Kidney (tissue), 14 donors: ENCODE measurements around the gene EGFLAM. TPM values are rescaled to one million over a fixed set of nuclear protein-coding genes. Genes with fewer than 3 reads are reported as not detected.
A peak's percentile ranks its signal among the peaks of the same experiment; 100 is the strongest.

Source experiments
- DNase-seq, 5 donors: peaks; one replicate each; pipeline ENCODE4 v3.0.0-alpha.2; 2013 to 2020
- FAIRE-seq: peaks from 2 replicates; lab custom pipeline; 2012; peaks lifted over from hg19 to GRCh38; lab: Jason Lieb, UNC
- H3K27ac ChIP-seq, 2 donors: one replicate each; pipeline ENCODE4 v1.7.0; 2013; ENCODE audit warnings: low read depth in 2 of 2, low read length in 2 of 2, inconsistent platforms in 1 of 2
- H3K27me3 ChIP-seq: one replicate; pipeline ENCODE4 v1.7.1; 2013; ENCODE audit warnings: low read length, inconsistent platforms; ENCODE audit not compliant: control insufficient read depth, insufficient read depth
- H3K36me3 ChIP-seq, 3 donors: one replicate each; pipeline versions ENCODE4 v1.7.0 to v1.7.1; 2013; ENCODE audit warnings: low read length in 3 of 3, control low read depth in 1 of 3, inconsistent platforms in 1 of 3; ENCODE audit not compliant: insufficient read depth in 3 of 3, control insufficient read depth in 2 of 3
- H3K4me1 ChIP-seq, 3 donors: one replicate each; pipeline versions ENCODE4 v1.7.0 to v1.7.1; 2013; ENCODE audit warnings: low read length in 3 of 3, inconsistent platforms in 1 of 3, low read depth in 1 of 3; ENCODE audit not compliant: control insufficient read depth in 2 of 3, insufficient read depth in 2 of 3
- H3K4me3 ChIP-seq, 3 donors: one replicate each; pipeline versions ENCODE4 v1.7.0 to v1.8.1; 2013; ENCODE audit warnings: low read length in 3 of 3, control low read depth in 1 of 3, inconsistent platforms in 1 of 3
- H3K9ac ChIP-seq, 3 donors: one replicate each; pipeline versions ENCODE4 v1.7.0 to v1.7.1; 2013; ENCODE audit warnings: low read length in 3 of 3, control low read depth in 1 of 3, inconsistent platforms in 1 of 3
- H3K9me3 ChIP-seq, 3 donors: one replicate each; pipeline versions ENCODE4 v1.7.0 to v1.7.1; 2013; ENCODE audit warnings: low read length in 3 of 3, control low read depth in 1 of 3, inconsistent platforms in 1 of 3; ENCODE audit not compliant: control insufficient read depth in 2 of 3, insufficient read depth in 1 of 3
- CTCF ChIP-seq: IDR thresholded peaks from 3 replicates; pipeline ENCODE4 v1.5.1; 2012; ENCODE audit warnings: mild to moderate bottlenecking, moderate library complexity, borderline replicate concordance; ENCODE audit not compliant: insufficient read depth; ENCODE audit errors: extremely low read depth
- intact Hi-C: fragments of 100-400 bp; cut with DNase I; formaldehyde crosslinking; loops from one replicate; pipeline ENCODE4 v1.11.1; 2022
- polyA plus RNA-seq: library from polyadenylated mRNA; stranded (reverse); fragments of 350-450 nt; fragmentation: Illumina TruSeq; extraction: RNeasy Lipid Tissue Mini Kit (QIAGEN cat#74804); gene quantifications from one replicate; pipeline ENCODE4 v1.2.3, GENCODE V29; 2014; ENCODE audit warnings: low read depth, low replicate concordance; ENCODE audit not compliant: insufficient read depth
- total RNA-seq: library from RNA; stranded (reverse); fragmentation: NEBNext Ultra II Directional; extraction: Animal tissue kit (Norgen Biotek cat#: 25700); gene quantifications from one replicate; pipeline ENCODE4 v1.2.1, GENCODE V29; 2021
- donor health status: control.
- donor health status: control.
- donor health status: control.
- donor health status: control.
- donor health status: control.
- donor health status: DM: yes; HTN: yes; CAD: no.
- donor health status: Normal renal cell carcinoma (clear cell type).

The EGFLAM gene
- total and polyA plus RNA-seq, 2 donors from 2014 or later = 5.1 to 5.9 TPM

GRCh38 chr5:38258042-38258318 lies 379 bp upstream of the EGFLAM start:
- no peaks in the 10 kb centered on the region for H3K9me3 ChIP-seq
- intact Hi-C loops = no loop called here
- H3K4me3 ChIP-seq = peak overlapping the region in 2 of 3 donors; percentile 33 to 51
- FAIRE-seq (no peak), DNase-seq (peak in 1 of 5 donors; percentile 74)
- no peak overlapping the region for H3K27ac ChIP-seq
- no peak for TF ChIP-seq CTCF
- H3K27me3 ChIP-seq = peaks cover 2% of the 10 kb centered on the region
- H3K36me3 ChIP-seq = no peaks in the 10 kb centered on the region
- H3K4me1 ChIP-seq = peaks cover 0 to 2% (median 0%) of the 10 kb centered on the region in 3 donors
- no peak overlapping the region for H3K9ac ChIP-seq

- Histone ChIP-seq H3K4me3 (peak overlapping the region in 1 of 3 donors; percentile 51), H3K27me3 (peaks cover 2% of the 10 kb centered on the region)
Measured at GRCh38 chr5:38259062-38259808, 876 bp downstream of the EGFLAM start.

GRCh38 chr5:38259809-38260160 lies 1.4 kb downstream of the EGFLAM start:
- H3K9ac ChIP-seq = no peak overlapping the region
- no peak overlapping the region for H3K27ac ChIP-seq
- peaks cover 2% of the 10 kb centered on the region for H3K27me3 ChIP-seq
- FAIRE-seq (no peak), DNase-seq (no peak)
- H3K4me3 ChIP-seq = no peak overlapping the region
- intact Hi-C loops = no loop called here
- no peak for TF ChIP-seq CTCF
- H3K4me1 ChIP-seq = peaks cover 0 to 2% (median 0%) of the 10 kb centered on the region in 3 donors
- no peaks in the 10 kb centered on the region for H3K9me3 ChIP-seq
- no peaks in the 10 kb centered on the region for H3K36me3 ChIP-seq

More at GRCh38 chr5:38259062-38259808, 876 bp downstream of the EGFLAM start:
- no peak for TF ChIP-seq CTCF
- DNase-seq = peak in 2 of 5 donors; percentile 39 to 54
- no peaks in the 10 kb centered on the region for H3K36me3 ChIP-seq
- intact Hi-C loops = no loop called here
- no peaks in the 10 kb centered on the region for H3K9me3 ChIP-seq
- no peak overlapping the region for H3K27ac ChIP-seq
- H3K9ac ChIP-seq = no peak overlapping the region
- no peak for FAIRE-seq
- peaks cover 0 to 2% (median 0%) of the 10 kb centered on the region in 3 donors for H3K4me1 ChIP-seq

GRCh38 chr5:38263983-38264382 lies 5.6 kb downstream of the EGFLAM start:
- no peak overlapping the region for H3K4me3 ChIP-seq

More at GRCh38 chr5:38263983-38264382, 5.6 kb downstream of the EGFLAM start:
- Histone ChIP-seq H3K9me3 (no peaks in the 10 kb centered on the region), H3K4me1 (peaks cover 0 to 4% (median 0%) of the 10 kb centered on the region in 3 donors), H3K9ac (no peak overlapping the region), H3K36me3 (no peaks in the 10 kb centered on the region), H3K27ac (no peak overlapping the region), H3K27me3 (peaks cover 2% of the 10 kb centered on the region)
- FAIRE-seq (no peak), DNase-seq (peak in 3 of 5 donors; percentile 10 to 33 (median 13))
- intact Hi-C loops = no loop called here
- TF ChIP-seq CTCF = no peak
